ENCODE measurements around the gene TEX11.
"Not testable (repeated sequence)": the region's sequence is repeated elsewhere in the genome, so short reads cannot be mapped to it uniquely, and the experiment has no call there.

The TEX11 gene

DNA sequence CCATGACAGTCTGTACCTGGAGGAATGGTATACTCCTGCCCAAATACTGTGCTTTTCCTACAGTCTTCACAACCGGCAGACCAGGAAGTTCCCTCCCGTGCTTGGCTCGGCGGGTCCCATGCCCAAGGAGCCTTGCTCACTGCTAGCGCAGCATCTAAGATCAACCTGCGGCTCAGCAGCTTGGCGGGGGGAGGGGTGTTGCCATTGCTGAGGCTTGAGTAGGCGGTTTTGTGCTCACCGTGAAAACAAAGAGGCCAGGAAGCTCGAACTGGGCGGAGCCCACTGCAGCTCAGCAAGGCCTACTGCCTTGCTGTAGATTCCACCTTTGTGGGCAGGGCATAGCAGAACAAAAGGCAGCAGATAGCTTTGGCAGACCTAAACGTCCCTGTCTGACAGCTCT is 152.7 kb downstream of the TEX11 start:
- peak; percentile 8 to 13 (median 10) for DNase-seq (ENCODE audit: low read depth in 3 of 3)

DNA sequence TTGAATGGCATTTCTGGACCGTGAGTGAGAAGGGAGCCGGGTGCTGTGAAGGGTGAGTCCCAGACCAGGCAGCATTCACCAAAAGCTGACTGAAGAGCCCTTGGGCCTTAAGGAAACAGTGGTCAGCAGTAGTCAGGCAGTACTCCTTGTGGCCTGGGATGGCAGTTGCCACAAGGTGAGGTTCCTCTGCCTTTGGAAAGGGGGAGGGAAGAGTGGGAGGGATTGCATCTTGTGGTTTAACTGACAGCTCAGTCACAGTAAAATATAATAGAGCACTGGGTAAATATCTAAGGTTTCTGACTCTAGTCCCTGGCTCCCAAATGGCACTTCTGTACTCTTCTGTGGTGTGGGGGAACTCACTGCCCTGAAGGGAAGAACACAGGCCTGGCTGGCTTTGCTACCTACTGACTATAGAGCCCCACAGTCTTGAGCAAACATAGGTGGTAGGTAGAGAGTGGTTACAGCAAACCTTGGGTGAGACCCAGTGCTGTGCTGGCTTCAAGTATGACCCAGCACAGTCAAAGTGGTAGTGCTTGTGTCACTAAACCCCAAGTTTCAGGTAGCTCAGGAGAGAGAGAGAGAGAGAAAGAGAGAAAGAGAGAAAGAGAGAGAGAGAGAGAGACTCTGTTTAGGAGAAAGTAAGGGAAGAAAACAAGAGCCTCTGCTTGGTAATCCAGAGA is 154.2 kb downstream of the TEX11 start:
- DNase-seq (ENCODE audit: low read depth in 3 of 3) = no peak

DNA sequence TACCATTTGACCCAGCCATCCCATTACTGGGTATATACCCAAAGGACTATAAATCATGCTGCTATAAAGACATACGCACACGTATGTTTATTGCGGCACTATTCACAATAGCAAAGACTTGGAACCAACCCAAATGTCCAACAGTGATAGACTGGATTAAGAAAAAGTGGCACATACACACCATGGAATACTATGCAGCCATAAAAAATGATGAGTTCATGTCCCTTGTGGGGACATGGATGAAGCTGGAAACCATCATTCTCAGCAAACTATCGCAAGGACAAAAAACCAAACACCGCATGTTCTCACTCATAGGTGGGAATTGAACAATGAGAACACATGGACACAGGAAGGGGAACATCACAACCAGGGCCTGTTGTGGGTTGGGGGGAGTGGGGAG is 174.7 kb downstream of the TEX11 start:
- not testable (repeated sequence) for DNase-seq (ENCODE audit: low read depth in 3 of 3)

DNA sequence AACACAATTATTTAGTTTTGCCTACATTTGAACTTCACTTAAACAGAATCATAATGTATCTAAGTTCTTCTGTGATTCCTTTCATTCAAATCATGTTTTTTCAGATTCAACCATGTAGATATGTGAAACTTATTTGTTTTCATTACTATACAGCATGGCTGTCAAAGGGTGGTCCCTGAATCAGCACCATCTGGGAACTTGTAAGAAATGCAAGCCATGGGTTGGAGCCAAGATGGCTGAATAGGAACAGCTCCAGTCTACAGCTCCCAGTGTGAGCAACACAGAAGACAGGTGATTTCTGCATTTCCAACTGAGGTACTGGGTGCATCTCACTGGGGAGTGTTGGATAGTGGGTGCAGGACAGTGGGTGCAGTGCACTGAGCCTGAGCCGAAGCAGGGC is 180.6 kb downstream of the TEX11 start:
- not testable (repeated sequence) for DNase-seq (ENCODE audit: low read depth in 3 of 3)

DNA sequence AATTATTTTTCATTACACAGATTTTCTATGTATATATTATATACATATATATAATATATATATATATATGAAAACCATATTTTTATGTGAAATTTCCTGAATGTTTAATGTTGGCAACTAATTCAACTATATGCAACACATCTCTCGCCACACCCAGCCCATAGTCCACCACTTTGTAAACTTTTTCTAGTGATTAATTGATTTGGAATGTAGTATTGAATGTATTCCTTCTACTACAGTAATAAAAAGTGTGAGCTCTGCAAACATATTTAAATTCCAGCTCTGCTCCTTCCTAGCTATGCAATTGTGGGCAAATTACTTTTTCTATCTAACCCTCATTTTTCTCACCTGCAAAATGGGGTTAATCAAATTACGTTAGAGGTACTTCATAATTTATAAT is 187.8 kb downstream of the TEX11 start:
- no peak for DNase-seq (ENCODE audit: low read depth in 3 of 3)

DNA sequence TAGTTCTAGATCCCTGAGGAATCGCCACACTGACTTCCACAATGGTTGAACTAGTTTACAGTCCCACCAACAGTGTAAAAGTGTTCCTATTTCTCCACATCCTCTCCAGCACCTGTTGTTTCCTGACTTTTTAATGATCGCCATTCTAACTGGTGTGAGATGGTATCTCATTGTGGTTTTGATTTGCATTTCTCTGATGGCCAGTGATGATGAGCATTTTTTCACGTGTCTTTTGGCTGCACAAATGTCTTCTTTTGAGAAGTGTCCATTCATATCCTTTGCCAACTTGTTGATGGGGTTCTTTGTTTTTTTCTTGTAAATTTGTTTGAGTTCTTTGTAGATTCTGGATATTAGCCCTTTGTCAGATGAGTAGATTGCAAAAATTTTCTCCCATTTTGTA is 197.2 kb downstream of the TEX11 start:
- not testable (repeated sequence) for DNase-seq (ENCODE audit: low read depth in 3 of 3)

DNA sequence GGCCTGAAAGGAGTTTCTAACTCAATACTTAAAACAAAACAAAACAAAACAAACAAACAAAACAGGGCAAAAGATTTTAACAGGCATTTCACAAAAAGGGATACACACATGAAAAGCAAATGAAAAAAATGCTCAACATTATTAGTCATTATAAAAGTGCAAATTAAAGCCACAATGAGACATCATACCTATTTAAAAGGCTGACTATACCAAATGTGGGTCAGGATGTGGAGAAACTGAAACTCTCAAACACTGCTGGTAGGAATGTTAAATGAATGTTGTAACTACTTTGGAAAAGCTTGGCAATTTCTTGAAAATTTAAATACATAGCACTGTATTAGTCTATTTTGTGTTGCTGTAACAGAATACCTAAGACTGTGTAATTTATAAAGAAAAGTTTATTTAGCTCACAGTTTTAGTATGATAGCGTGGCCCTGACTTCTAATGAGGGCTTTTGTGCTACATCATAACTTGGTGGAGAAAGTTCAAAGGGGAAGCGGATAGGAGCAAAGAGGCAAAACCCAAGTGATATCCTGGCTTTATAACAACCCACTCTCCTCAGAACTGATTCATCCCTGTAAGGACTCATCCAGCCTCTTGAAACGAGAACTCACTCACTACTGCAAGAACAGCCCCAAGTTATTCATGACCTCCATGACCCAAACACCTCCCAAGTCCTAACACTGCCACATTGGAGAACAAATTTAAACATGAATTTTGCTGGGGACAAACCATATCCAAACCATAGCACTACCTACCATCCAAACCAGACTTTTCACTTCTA is 214.0 kb downstream of the TEX11 start:
- DNase-seq (ENCODE audit: low read depth in 3 of 3) = no peak

DNA sequence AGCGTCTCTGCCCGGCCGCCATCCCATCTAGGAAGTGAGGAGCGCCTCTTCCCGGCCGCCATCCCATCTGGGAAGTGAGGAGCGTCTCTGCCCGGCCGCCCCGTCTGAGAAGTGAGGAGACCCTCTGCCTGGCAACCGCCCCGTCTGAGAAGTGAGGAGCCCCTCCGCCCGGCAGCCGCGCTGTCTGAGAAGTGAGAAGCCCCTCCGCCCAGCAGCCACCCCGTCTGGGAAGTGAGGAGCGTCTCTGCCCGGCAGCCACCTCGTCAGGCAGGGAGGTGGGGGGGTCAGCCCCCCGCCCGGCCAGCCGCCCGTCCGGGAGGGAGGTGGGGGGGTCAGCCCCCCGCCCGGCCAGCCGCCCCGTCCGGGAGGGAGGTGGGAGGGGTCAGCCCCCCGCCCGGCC is 229.1 kb downstream of the TEX11 start:
- DNase-seq (ENCODE audit: low read depth in 3 of 3) = not testable (repeated sequence)

DNA sequence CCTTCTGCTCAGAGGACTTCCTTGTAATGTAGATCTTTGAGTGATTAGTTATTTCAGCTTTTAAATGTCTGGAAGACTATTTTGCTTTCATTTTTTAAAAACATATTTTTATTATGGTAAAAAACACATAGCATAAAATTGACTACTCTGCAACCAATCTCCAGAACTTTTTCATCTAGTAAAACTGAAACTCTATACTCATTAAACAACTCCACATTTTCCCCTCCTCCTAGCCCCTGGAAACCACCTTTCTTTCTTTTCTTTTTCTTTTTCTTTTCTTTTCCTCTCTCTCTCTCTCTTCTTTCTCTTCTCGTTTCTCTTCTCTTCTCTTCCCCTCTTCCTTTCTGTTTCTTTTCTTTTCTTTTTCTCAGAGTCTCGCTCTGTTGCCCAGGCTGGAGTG is 233.2 kb downstream of the TEX11 start:
- DNase-seq (ENCODE audit: low read depth in 3 of 3) = no peak

DNA sequence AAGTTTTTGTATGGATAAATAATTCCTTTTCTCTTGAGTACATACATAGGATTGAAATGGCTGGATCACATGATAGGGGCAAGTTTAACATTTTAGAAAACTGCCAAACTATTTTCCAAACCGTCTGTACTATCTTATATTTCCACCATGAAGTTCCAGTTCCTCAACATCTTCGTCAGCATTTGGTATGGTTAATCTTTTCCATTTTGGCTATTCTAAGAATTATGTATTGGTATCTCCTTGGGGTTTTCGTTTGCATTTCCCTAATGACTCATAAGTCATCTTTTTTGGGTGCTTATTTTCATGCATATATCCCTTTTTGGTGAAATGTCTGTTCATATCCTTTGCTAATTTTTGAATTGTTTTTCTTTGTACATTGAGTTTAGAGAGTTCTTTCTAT is 236.2 kb downstream of the TEX11 start:
- no peak for DNase-seq (ENCODE audit: low read depth in 3 of 3)

DNA sequence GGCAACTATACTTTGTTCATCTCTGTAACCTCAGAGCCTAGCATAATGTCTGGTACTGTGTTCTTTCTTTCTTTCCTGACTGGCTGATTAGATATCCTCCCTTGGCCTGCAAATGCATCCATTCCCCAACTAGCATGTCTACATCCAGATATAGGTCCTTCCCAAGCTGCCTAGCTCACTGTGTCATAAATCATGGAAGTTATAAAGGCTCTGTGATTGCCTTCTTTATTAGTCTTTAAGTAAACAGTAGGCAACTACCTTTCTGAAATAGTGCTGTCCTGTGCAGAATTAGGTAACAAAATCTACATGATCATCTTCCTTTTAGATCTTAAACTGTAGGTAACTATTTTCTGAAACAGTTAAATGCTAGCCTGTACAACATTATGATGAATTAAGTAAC is 239.4 kb downstream of the TEX11 start:
- DNase-seq (ENCODE audit: low read depth in 3 of 3) = no peak

DNA sequence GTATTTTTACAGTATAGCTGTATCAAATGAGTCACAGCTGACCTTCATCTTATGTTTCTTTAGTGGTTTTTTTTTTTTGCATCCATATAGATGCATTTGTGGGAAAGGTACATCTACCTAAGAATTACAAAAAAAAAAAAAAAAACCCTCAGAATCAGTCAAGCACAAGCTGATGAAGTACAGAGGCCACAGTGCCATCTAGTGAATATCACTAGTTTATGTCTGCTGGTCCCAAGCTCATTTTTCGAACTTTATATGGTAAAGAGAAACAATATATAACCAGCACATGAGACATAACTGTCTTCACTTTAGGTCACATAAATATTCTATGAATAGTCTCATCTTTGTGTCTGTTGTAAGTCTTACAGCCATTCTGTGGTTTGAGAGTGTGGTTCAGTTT is 243.8 kb downstream of the TEX11 start:
- DNase-seq (ENCODE audit: low read depth in 3 of 3) = no peak

DNA sequence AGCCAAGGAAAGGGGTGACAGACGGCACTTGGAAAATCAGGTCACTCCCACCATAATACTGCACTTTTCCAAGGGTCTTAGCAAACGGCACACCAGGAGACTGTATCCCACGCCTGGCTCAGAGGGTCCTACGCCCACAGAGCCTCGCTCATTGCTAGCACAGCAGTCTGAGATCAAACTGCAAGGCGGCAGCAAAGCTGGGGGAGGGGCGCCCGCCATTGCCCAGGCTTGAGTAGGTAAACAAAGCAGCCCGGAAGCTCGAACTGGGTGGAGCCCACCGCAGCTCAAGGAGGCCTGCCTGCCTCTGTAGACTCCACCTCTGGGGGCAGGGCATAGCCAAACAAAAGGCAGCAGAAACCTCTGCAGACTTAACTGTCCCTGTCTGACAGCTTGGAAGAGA is 247.4 kb downstream of the TEX11 start:
- DNase-seq (ENCODE audit: low read depth in 3 of 3) = not testable (repeated sequence)

DNA sequence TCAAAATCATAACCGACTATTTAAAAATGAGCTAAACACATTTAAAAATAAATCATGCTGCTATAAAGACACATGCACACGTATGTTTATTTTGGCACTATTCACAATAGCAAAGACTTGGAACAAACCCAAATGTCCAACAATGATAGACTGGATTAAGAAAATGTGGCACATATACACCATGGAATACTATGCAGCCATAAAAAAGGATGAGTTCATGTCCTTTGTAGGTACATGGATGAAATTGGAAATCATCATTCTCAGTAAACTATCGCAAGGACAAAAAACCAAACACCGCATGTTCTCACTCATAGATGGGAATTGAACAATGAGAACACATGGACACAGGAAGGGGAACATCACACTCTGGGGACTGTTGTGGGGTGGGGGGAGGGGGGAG is 251.0 kb downstream of the TEX11 start:
- not testable (repeated sequence) for DNase-seq (ENCODE audit: low read depth in 3 of 3)

DNA sequence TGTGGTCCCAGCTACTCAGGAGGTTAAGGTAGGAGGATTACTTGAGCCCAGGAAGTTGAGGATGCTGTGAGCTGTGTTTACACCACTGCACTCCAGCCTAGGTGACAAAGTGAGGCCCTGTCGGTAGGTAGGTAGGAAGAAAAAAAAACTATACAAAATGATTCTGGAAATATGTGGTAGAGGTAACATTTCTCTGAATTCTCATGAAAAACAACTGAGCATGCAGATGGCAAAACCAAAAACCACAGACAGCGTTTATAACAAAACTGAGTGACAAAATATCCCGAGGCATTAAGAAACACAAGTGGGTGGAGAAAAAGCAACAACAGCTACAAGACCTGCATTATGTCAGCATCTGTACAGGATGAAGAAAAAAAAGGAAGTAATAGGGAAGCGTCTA is 252.2 kb downstream of the TEX11 start:
- DNase-seq (ENCODE audit: low read depth in 3 of 3) = no peak

DNA sequence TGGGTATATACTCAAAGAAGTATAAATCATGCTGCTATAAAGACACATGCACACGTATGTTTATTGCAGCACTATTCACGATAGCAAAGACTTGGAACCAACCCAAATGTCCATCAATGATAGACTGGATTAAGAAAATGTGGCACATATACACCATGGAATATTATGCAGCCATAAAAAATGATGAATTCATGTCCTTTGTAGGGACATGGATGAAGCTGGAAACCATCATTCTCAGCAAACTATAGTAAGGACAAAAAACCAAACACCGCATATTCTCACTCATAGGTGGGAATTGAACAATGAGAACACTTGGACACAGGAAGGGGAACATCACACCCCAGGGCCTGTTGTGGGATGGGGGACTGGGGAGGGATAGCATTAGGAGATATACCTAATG is 260.6 kb downstream of the TEX11 start:
- not testable (repeated sequence) for DNase-seq (ENCODE audit: low read depth in 3 of 3)

DNA sequence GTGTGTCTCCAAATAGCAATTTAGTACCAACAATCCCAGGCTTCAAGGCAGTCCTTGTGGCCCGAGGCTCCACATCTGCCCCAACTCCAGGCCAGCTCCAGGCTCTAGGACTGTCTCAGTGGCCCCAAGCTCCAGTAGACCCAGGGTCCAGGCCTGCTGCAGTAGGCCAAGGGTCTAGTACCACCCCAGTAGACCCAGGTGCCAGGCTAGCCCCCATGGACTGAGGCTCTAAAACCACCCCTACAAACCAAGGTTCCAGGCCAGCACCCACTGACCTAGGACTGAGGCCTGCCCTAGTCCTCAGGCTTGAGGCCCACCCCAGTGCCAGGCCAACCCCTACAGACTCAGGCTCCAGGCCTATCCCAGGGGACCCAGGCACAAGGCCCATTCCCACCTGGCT is 272.3 kb downstream of the TEX11 start:
- DNase-seq (ENCODE audit: low read depth in 3 of 3) = no peak

DNA sequence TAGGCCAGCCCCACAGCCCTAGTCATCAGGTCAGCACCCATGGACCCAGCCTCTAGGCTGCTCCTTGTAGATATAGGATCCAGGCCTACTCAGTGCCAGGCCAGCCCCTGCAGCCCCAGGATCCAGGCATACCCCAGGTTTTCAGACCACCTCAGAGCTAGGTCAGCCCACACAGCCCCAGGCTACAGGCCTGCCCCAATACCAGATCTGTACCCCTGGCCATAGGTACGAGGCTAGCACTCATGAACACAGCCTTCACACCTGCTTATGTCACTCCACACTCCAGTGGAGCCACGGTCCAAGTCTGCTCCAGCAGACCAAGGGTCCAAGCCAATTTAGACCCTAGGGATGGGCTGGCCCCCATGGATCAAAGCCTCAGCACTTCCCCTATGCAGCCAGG is 272.8 kb downstream of the TEX11 start:
- no peak for DNase-seq (ENCODE audit: low read depth in 3 of 3)

DNA sequence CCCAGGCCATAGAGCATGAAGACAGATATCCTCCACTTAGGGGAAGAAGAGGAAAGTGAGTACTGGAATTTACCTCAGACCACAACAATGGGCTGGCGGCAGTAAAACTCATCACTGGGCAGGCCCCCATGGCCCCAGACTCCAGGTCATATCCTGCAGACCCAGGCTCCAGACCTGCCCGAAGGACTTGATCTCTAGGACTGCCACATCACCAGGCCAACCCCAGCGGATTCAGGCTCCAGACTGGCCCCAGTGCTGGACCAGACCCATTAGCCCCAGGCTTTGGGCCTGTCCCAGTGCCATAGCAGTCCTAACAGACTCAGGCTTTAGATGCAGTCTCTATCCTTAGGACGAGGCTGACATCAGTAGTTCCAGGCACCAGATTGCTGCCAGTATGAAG is 273.3 kb downstream of the TEX11 start:
- no peak for DNase-seq (ENCODE audit: low read depth in 3 of 3)

DNA sequence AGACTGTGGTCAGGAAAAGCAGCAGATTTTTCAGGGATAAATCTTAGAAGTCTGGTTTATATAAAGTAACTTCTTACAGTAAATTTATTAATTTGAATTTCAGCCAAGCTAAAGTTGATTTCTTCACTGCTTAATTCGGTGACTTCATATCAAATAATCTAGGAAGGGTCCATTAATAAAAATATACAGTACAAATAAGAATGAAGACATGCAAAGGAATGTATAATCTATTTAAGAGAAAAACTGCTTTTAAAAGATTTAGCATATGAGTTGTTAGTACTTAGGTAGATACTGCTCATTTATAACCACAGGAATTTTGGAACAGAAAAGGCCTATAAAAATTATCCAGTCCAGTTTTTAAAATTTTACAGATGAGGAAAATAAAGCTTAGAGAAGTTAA is 286.8 kb downstream of the TEX11 start:
- no peak for DNase-seq (ENCODE audit: low read depth in 3 of 3)

DNA sequence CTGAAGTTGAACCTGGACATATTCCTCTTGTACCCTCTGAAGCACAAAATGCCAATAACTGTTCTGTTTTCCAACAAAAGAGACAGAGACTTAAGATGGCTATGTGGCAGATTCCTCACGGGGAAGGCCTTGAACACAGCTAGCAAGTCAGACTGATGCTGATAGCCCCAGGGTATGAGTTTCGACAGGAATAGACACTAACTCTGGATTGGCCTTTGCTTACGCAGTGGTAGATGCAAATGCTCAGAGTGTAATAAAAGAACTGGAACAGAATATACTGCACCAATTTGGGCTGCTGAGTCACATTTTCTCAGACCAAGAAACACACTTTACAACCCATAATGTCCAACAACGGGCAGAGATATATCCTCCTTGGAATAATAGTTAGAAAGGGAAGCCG is 290.0 kb downstream of the TEX11 start:
- DNase-seq (ENCODE audit: low read depth in 3 of 3) = no peak

DNA sequence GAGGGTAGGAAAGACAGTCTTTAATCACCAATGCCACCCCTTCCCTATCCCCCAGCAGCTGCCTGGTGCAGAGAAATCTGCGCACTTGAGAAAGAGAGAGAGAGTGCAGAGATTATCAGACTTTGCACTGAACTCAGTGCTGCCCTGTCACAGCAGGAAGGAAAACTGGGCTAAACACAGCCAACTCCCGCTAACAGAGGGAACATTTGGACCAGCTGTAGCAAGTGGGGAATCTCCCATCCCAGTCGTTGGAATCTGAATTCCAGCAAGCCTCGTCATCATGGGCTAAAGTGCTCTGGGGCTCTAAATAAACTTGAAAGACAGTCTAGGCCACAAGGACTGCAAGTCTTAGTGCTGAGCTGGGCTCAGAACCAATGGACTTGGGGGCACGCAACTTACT is 295.2 kb downstream of the TEX11 start:
- DNase-seq (ENCODE audit: low read depth in 3 of 3) = no peak

DNA sequence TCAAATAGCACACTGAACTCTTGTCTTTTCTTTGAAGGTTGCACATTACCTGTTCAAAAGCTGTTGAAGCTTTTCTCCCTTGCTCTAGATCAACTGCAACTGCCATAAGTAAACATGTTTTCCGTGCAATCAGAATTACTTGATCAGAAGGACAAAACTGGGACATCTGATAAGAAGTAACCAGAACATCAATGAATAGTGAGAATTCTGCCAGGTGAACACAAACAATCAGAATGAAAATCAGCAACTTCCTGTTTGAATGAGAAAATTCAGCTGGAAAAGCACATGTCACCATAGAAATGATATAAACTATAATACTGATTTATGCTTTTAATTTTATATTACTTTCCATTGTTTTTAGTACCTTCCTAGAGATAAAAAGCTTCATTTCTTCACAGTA is 303.2 kb downstream of the TEX11 start:
- DNase-seq (ENCODE audit: low read depth in 3 of 3) = no peak

DNA sequence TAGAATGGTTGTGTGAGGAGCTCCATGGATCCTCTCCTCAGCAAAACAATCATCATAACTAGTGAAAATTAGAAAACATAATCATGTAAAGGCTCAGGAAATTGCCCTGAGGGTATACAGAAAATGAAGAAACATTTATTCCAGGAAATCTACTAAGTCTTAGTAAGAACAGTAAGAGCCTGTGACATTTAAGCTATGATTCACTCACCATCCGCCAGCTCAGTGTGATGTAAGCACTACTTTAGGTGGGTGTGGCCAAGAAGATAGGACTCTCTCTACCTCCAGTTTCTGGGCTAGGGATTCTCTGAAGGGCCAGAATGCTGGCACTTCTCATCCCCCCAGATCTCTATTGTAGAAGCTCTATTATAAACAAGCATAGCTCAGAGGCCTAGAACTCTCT is 316.4 kb downstream of the TEX11 start:
- no peak for DNase-seq (ENCODE audit: low read depth in 3 of 3)
